HTERT RPE-1 (cell line): Measurements from ENCODE around the gene RFXANK.
"Not testable (repeated sequence)": the region's sequence is repeated elsewhere in the genome, so short reads cannot be mapped to it uniquely, and the experiment has no call there.

ENCODE experiments used
- in situ Hi-C: fragments of 300-500 bp; cut with MboI; formaldehyde crosslinking; loops from 4 replicates; pipeline ENCODE4 v1.14.3; 2020; ENCODE audit warnings: low sequenced_read_pairs

The RFXANK gene

GRCh38 chr19:19169236-19170052 is 22.6 kb upstream of the RFXANK start:
- in situ Hi-C loops, result no loop called here

- in situ Hi-C loops, result no loop called here
Measured at GRCh38 chr19:19170053-19170872, 21.8 kb upstream of the RFXANK start, which contains the start of gene MEF2B. Gene MEF2B, minus strand, starts transcription at chr19:19170263. Its CDS starts 19,528 bp downstream, at chr19:19150735.

GRCh38 chr19:19170873-19171672 is 21.0 kb upstream of the RFXANK start:
- in situ Hi-C loops, result no loop called here

GRCh38 chr19:19171821-19172532 is 20.1 kb upstream of the RFXANK start:
- in situ Hi-C loops, result no loop called here

- in situ Hi-C loops, result not testable (repeated sequence)
Measured at GRCh38 chr19:19173243-19173642, 18.8 kb upstream of the RFXANK start.

GRCh38 chr19:19176950-19177349 is 15.1 kb upstream of the RFXANK start:
- in situ Hi-C loops, result no loop called here

- in situ Hi-C loops, result no loop called here
Measured at GRCh38 chr19:19179548-19180441, 12.3 kb upstream of the RFXANK start.

- in situ Hi-C loops, result no loop called here
Measured at GRCh38 chr19:19181488-19181998, 10.5 kb upstream of the RFXANK start.

GRCh38 chr19:19185853-19186740 is 6.0 kb upstream of the RFXANK start:
- in situ Hi-C loops, result no loop called here

GRCh38 chr19:19186742-19187141 is 5.3 kb upstream of the RFXANK start:
- in situ Hi-C loops, result no loop called here

GRCh38 chr19:19191768-19192077 is 335 bp upstream of the RFXANK start:
- in situ Hi-C loops, result no loop called here

GRCh38 chr19:19192910-19193423 is 909 bp downstream of the RFXANK start:
- in situ Hi-C loops, result no loop called here

- in situ Hi-C loops, result no loop called here
Measured at GRCh38 chr19:19193926-19194325, 1.9 kb downstream of the RFXANK start.

GRCh38 chr19:19201697-19202630 is 9.9 kb downstream of the RFXANK start:
- in situ Hi-C loops, result no loop called here

- in situ Hi-C loops, result no loop called here
Measured at GRCh38 chr19:19202707-19203011, 10.6 kb downstream of the RFXANK start.

- in situ Hi-C loops, result no loop called here
Measured at GRCh38 chr19:19203012-19203856, 11.2 kb downstream of the RFXANK start, which contains the start of gene NR2C2AP. Gene NR2C2AP, minus strand, starts transcription at chr19:19203414. Its CDS starts 354 bp downstream, at chr19:19203060.
